Endothelial cell of umbilical vein (primary cell): ENCODE results near the gene RMDN2. TPM values are rescaled to one million over a fixed set of nuclear protein-coding genes. Genes with fewer than 3 reads are reported as not detected.

ENCODE experiments used
- BruUV-seq: library from RNA; stranded (reverse); fragments of 400-500 nt; replicated peaks from 2 replicates; lab custom pipeline; 2021; lab: Mats Ljungman, UMichigan
- CTCF ChIA-PET: fragments of 300-600, 350-600 bp; sonication (Branson Sonifier 250); formaldehyde crosslinking; loops from one replicate; lab custom pipeline; 2021; ENCODE audit warnings: antibody characterized with exemption, inconsistent platforms; lab: Charles Lee
- POLR2A ChIA-PET: fragments of 300-600, 350-600 bp; sonication (Branson Sonifier 250); formaldehyde crosslinking; loops from one replicate; lab custom pipeline; 2021; ENCODE audit warnings: antibody characterized with exemption, inconsistent platforms; lab: Charles Lee
- DNase-seq: peaks from one replicate; pipeline ENCODE4 v3.0.0-alpha.2; 2011; ENCODE audit warnings: low read depth, low spot score
- FAIRE-seq: peaks from 2 replicates; lab custom pipeline; 2011; peaks lifted over from hg19 to GRCh38; lab: Jason Lieb, UNC
- H2AFZ ChIP-seq: 2 replicates; pipeline ENCODE4 v1.6.0; 2012; ENCODE audit warnings: low read depth, low read length, control low read depth, inconsistent platforms
- H3K27ac ChIP-seq: 2 replicates; pipeline ENCODE4 v1.5.1; 2011; ENCODE audit warnings: low read depth, mild to moderate bottlenecking, control low read depth, low read length, moderate library complexity; ENCODE audit not compliant: insufficient read depth
- H3K27me3 ChIP-seq, 2 experiments: 2 replicates each; pipeline versions ENCODE4 v1.6.0 to v1.6.1; 2011; ENCODE audit warnings: low read length in 2 of 2, mixed read lengths in 1 of 2; ENCODE audit not compliant: control insufficient read depth in 2 of 2, insufficient read depth in 2 of 2
- H3K36me3 ChIP-seq, 2 experiments: 2 replicates in 1 of 2; 3 replicates in 1 of 2; pipeline ENCODE4 v1.5.1; 2011; ENCODE audit warnings: low read length in 2 of 2, mild to moderate bottlenecking in 1 of 2, moderate library complexity in 1 of 2; ENCODE audit not compliant: control insufficient read depth in 2 of 2, insufficient read depth in 2 of 2; ENCODE audit errors: extremely low read depth in 1 of 2
- H3K4me1 ChIP-seq: 3 replicates; pipeline ENCODE4 v1.5.1; 2011; ENCODE audit warnings: mild to moderate bottlenecking, low read length; ENCODE audit not compliant: control insufficient read depth, insufficient read depth; ENCODE audit errors: extremely low read depth
- H3K4me2 ChIP-seq: 2 replicates; pipeline ENCODE4 v1.6.1; 2011; ENCODE audit warnings: low read length, control low read depth, mixed read lengths; ENCODE audit not compliant: insufficient read depth
- H3K4me3 ChIP-seq, 3 experiments: fragments of 200-600 bp in 1 of 3; sonication (generic), shearing (Covaris generic) in 1 of 3; replicated peaks in 1 of 3; 2 replicates each; pipeline ENCODE4 v1.5.1; 2011 to 2016; ENCODE audit warnings: control low read depth in 3 of 3, low read length in 3 of 3, mild to moderate bottlenecking in 2 of 3, inconsistent platforms in 1 of 3, low read depth in 1 of 3, moderate library complexity in 1 of 3; ENCODE audit not compliant: insufficient read depth in 1 of 3
- H3K79me2 ChIP-seq: 2 replicates; pipeline ENCODE4 v1.6.0; 2012; ENCODE audit warnings: low read length, inconsistent platforms; ENCODE audit not compliant: control insufficient read depth, insufficient read depth
- H3K9ac ChIP-seq: replicated peaks from 2 replicates; pipeline ENCODE3; 2011; ENCODE audit warnings: low read length, control low read depth; ENCODE audit not compliant: insufficient read depth; ENCODE audit errors: extremely low read depth
- H3K9me1 ChIP-seq: replicated peaks from 3 replicates; pipeline ENCODE4 v1.6.0; 2011; ENCODE audit warnings: mild to moderate bottlenecking, low read length; ENCODE audit not compliant: control insufficient read depth, insufficient read depth; ENCODE audit errors: extremely low read depth
- H3K9me3 ChIP-seq: replicated peaks from 2 replicates; pipeline ENCODE4 v1.5.1; 2012; ENCODE audit warnings: low read length, inconsistent platforms; ENCODE audit not compliant: control insufficient read depth, insufficient read depth
- H4K20me1 ChIP-seq: replicated peaks from 2 replicates; pipeline ENCODE3; 2011; ENCODE audit warnings: mild to moderate bottlenecking, low read length; ENCODE audit not compliant: control insufficient read depth, insufficient read depth; ENCODE audit errors: extremely low read depth
- CTCF ChIP-seq, 2 donors: IDR thresholded peaks; 1 replicate in 1 of 2; 2 replicates in 1 of 2; pipeline ENCODE4 v1.5.1; 2011; ENCODE audit warnings: low read length in 2 of 2, mild to moderate bottlenecking in 2 of 2, moderate library complexity in 2 of 2, control low read depth in 1 of 2, inconsistent platforms in 1 of 2, low read depth in 1 of 2; ENCODE audit not compliant: insufficient read depth in 1 of 2; ENCODE audit errors: extremely low read depth in 1 of 2
- EZH2 ChIP-seq: IDR thresholded peaks from 2 replicates; pipeline ENCODE4 v1.6.1; 2012; ENCODE audit warnings: borderline replicate concordance, low read depth, mild to moderate bottlenecking, moderate library complexity, low read length, inconsistent platforms; ENCODE audit not compliant: severe bottlenecking
- FOS ChIP-seq: IDR thresholded peaks from 2 replicates; pipeline ENCODE4 v1.6.1; 2011; ENCODE audit warnings: mild to moderate bottlenecking, low read length, moderate library complexity, borderline replicate concordance; ENCODE audit not compliant: insufficient read depth
- GATA2 ChIP-seq: IDR thresholded peaks from 2 replicates; pipeline ENCODE4 v1.7.0; 2011; ENCODE audit warnings: low read depth, mild to moderate bottlenecking, moderate library complexity, mixed read lengths, low read length; ENCODE audit not compliant: insufficient read length, insufficient read depth
- JUN ChIP-seq: IDR thresholded peaks from 2 replicates; pipeline ENCODE4 v1.6.1; 2011; ENCODE audit warnings: borderline replicate concordance, low read depth; ENCODE audit not compliant: insufficient read length, insufficient read depth
- MAX ChIP-seq: IDR thresholded peaks from 2 replicates; pipeline ENCODE4 v1.6.1; 2011; ENCODE audit not compliant: insufficient read depth, insufficient read length
- MYC ChIP-seq: IDR thresholded peaks from one replicate; pipeline ENCODE4 v1.6.1; 2011; ENCODE audit warnings: mild to moderate bottlenecking, low read depth, low read length
- POLR2A ChIP-seq: IDR thresholded peaks from 2 replicates; pipeline ENCODE4 v1.6.1; 2012; ENCODE audit warnings: low read depth, mild to moderate bottlenecking, control low read depth, low read length
- POLR2AphosphoS5 ChIP-seq: IDR thresholded peaks from 2 replicates; pipeline ENCODE4 v1.6.1; 2012; ENCODE audit warnings: low read depth, mild to moderate bottlenecking, control low read depth, low read length, moderate library complexity; ENCODE audit not compliant: insufficient read depth
- dilution Hi-C: fragments of 300-500 bp; cut with MboI; formaldehyde crosslinking; loops from one replicate; pipeline ENCODE4 v1.15.0; 2019; ENCODE audit warnings: low sequenced_read_pairs; ENCODE audit not compliant: extremely low pct_ligation_motif_present
- intact Hi-C: fragments of 100-400 bp; cut with micrococcal nuclease; formaldehyde crosslinking; loops from one replicate; pipeline ENCODE4 v1.10.0; 2022
- polyA plus RNA-seq, 4 experiments: library from polyadenylated mRNA; depleted of rRNA in 3 of 4; stranded (reverse) in 3 of 4; unstranded in 1 of 4; fragments of >200 nt; gene quantifications; 2 replicates each; pipeline versions ENCODE4 v1.2.1 to v1.2.3, GENCODE V29; 2011 to 2012; ENCODE audit warnings: missing spikeins in 1 of 4
- total RNA-seq: library from RNA; stranded (reverse); gene quantifications from 2 replicates; pipeline ENCODE4 v1.2.3, GENCODE V29; 2021

RMDN2 gene
- total and polyA plus RNA-seq, 2 donors (not counting 3 experiments of a cell fraction or from before 2014, with no cell fraction given): 0.97 to 2.8 TPM

- Histone ChIP-seq H2AFZ (no peak overlapping the region), H3K79me2 (no peaks in the 10 kb centered on the region), H3K27me3 (no peaks in the 10 kb centered on the region), H3K9me3 (no peaks in the 10 kb centered on the region), H3K4me2 (no peak overlapping the region), H3K36me3 (no peaks in the 10 kb centered on the region), H3K4me1 (no peaks in the 10 kb centered on the region), H4K20me1 (no peaks in the 10 kb centered on the region), H3K27ac (no peak overlapping the region), H3K9ac (no peak overlapping the region), H3K9me1 (no peaks in the 10 kb centered on the region), H3K4me3 (no peak overlapping the region)
- no peak for TF ChIP-seq MAX
- TF ChIP-seq FOS: no peak
- no peak for TF ChIP-seq EZH2
- no peak for TF ChIP-seq POLR2AphosphoS5
- no peak for TF ChIP-seq CTCF (IDR thresholded peaks at IDR 0.05; ENCODE audit: extremely low read depth in 1 of 2, insufficient read depth in 1 of 2, low read depth in 1 of 2, low read length in 2 of 2)
- no peak for TF ChIP-seq POLR2A
- TF ChIP-seq JUN: no peak
- no peak for TF ChIP-seq GATA2
- TF ChIP-seq MYC: no peak
- DNase-seq (no peak), FAIRE-seq (no peak)
- no TSS peak for BruUV-seq
- ChIA-PET POLR2A (no interaction called here), CTCF (interaction anchor here (3.3 kb wide), 1 partner anchor 287 kb away, joined by 14 read pairs; no protein-coding TSS in a partner anchor)
- intact Hi-C loops: no loop called here
- dilution Hi-C loops: no loop called here
Observed at GRCh38 chr2:37987098-37987775, 62.1 kb downstream of the RMDN2 start.
